Rectal smooth muscle tissue (tissue), 1 donor: ENCODE measurements around the gene GAS7.

Source experiments
- H3K27ac ChIP-seq: one replicate; pipeline ENCODE4 v1.7.0; 2013; ENCODE audit warnings: low read depth, low read length, inconsistent platforms
- H3K27me3 ChIP-seq: one replicate; pipeline ENCODE4 v1.7.0; 2013; ENCODE audit warnings: low read length; ENCODE audit not compliant: control insufficient read depth, insufficient read depth
- H3K36me3 ChIP-seq: one replicate; pipeline ENCODE4 v1.7.0; 2013; ENCODE audit warnings: low read length; ENCODE audit not compliant: control insufficient read depth, insufficient read depth
- H3K4me1 ChIP-seq: one replicate; pipeline ENCODE4 v1.7.0; 2013; ENCODE audit warnings: low read length; ENCODE audit not compliant: control insufficient read depth, insufficient read depth
- H3K4me3 ChIP-seq: one replicate; pipeline ENCODE4 v1.7.0; 2013; ENCODE audit warnings: low read length
- H3K9ac ChIP-seq: one replicate; pipeline ENCODE4 v1.7.0; 2013; ENCODE audit warnings: low read length

Gene GAS7

DNA sequence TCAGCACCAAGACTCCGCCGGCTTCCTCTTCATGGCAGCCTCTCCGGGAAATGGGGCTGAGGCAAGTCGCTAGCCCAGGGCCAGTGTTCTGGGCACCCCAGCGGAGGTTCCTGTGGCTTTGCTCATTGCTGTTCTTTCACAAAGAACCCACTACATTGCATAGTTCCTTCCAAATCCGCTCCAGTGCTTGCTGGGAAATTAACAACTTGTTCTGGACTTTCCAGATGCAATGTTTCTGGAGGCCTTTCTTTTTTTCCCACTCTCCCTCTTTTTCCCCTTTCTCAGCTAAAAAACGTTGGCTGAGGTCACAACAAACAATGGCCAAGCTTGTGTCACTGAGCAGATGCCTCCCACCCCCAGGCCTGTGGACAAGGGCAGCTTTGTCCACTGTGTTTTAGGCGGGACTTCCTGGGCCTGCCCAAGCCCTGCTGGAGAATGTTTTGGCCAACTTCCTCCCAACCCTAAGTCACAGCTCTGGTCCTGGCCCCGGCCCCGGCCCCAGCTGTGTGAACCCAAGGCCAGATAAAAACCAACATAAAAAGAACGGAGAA is 161.8 kb downstream of the GAS7 start:
- no peak overlapping the region for H3K9ac ChIP-seq
- H3K27ac ChIP-seq = peak overlapping the region; percentile 84
- H3K4me1 ChIP-seq = no peaks in the 10 kb centered on the region
- H3K27me3 ChIP-seq = no peaks in the 10 kb centered on the region
- H3K4me3 ChIP-seq = peak overlapping the region; percentile 37
- no peaks in the 10 kb centered on the region for H3K36me3 ChIP-seq

DNA sequence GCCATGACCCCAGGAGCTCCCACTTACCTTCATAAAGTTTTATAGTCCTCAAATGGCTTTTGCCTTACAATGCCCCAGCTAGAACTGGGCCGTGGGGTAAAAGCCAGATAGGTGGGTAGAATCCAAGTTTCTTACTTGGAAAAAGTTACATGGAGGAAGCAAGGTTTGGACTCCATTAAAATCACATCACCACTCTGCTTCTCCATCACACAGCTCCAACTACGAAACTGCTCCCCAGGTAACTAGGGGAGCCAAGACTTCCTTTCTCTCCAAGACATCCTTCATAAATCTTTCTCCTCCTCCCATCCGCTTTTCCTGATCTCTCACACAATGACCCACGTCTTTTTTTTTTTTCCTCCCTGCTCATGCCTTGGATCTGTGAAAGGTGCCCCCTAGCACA is 162.5 kb downstream of the GAS7 start:
- Histone ChIP-seq H3K9ac (no peak overlapping the region), H3K27me3 (no peaks in the 10 kb centered on the region), H3K4me1 (no peaks in the 10 kb centered on the region), H3K4me3 (peak overlapping the region; percentile 37), H3K27ac (peak overlapping the region; percentile 84), H3K36me3 (no peaks in the 10 kb centered on the region)

DNA sequence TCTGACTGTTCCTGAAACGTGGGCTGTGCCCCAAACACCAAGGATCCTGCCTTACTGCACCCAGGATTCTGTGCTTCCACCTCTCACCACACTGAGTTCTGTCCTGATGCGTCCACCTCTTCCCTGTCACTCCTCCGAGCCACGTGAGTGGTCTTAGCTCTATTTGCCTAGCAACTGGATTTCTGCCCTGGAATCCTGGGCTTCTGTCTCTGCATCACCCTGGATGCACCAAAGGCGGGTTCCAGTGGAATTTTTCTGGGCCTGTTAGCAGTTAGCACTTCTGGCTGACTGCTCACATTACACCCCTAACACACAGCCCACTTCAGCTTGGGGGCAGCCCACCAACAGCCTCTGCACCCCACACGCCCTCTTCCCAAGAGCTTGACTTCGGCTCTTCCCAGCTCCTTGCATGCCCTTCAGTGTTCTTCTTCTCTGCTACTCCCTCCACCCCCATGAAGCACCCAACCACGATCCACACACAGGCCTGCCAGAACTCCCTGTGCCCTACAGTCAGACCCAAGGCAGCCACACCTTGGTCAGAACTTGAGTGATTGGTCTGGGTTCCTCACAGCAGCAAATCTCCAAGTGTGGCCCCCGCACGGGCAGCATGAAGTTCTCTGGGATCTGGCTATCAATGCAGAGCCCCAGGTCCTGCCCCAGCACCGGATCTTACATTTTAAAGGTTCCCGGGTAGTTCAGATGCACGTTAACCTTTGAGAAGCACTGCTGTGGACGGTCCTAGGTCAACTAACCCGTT is 163.5 kb downstream of the GAS7 start:
- peak overlapping the region; percentile 24 for H3K4me3 ChIP-seq
- H3K36me3 ChIP-seq = no peaks in the 10 kb centered on the region
- H3K4me1 ChIP-seq = no peaks in the 10 kb centered on the region
- no peak overlapping the region for H3K9ac ChIP-seq
- peak overlapping the region; percentile 84 for H3K27ac ChIP-seq
- H3K27me3 ChIP-seq = no peaks in the 10 kb centered on the region

DNA sequence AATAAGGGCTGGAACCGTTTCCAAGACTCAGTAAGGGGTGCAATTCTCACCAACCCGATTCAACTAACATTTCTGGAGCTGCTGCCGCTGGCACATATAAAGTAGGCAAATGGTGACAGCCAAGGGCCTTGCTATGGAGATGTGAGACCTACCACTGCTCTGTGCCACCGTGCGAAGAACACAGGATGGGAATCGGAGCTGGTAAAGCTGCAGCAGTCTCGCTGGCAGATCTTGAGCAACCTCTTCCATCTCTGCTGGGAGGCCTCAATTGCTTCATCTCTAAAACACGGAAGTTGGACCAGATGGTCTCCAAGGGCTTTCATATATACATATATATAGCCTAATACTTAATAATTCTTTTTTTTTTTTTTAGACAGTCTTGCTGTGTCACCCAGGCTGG is 164.4 kb downstream of the GAS7 start:
- Histone ChIP-seq H3K9ac (no peak overlapping the region), H3K27ac (no peak overlapping the region), H3K27me3 (no peaks in the 10 kb centered on the region), H3K4me3 (no peak overlapping the region), H3K36me3 (no peaks in the 10 kb centered on the region), H3K4me1 (no peaks in the 10 kb centered on the region)

DNA sequence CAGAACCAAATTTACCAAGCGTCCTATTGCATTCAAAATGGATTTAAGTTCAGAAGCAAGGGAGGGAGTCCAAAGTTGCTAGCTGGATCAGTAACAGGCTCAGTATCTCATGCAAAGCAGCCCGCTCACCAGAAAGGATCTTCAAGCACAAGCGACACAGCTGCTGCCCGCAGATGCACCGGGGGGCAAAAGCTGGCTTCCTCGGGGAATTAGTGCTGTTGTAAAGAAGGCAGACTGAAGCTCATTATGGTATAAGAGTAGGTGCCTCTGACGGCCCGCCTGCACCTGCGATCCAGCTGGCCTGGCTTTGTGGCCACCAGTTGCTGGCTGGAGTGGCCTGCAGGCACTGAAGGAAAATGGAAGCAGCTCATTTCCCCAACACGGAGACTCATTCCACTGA is 165.0 kb downstream of the GAS7 start:
- no peak overlapping the region for H3K4me3 ChIP-seq
- no peak overlapping the region for H3K27ac ChIP-seq

DNA sequence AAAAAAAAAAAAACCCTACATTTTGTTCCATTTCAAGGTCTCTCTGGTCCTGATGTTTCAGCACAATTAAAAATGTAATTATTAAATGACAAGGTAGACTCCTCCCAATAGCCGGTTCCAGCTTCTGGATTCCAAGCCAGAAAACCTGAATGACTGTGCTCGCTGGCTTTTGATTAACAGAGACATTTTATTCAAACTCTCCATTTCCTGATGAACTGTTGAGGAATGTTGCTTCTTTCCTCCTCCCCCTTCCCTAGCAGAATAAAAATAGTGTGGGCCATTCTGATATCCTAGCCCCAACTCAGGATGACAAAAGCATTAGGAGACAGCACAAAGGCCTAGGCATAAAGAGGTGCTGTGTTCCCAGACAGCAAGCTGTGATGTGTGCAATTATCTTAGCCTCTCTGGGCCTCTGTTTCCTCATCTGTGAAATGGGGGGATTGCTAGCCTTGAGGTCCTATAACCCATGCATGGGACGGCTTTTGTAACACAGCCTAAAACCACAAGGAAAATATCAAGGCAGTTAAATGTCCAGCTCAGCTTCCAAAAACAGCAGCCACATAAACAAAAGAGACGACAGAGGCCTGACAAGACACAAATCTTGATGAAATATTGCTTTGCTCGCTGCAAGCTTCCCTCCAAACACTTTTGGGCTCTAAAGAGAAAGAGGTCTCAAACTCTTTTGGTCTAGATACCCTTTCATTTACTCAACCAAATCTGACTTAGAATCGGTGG is 166.1 kb downstream of the GAS7 start:
- Histone ChIP-seq H3K36me3 (peaks cover 3% of the 10 kb centered on the region), H3K4me1 (no peaks in the 10 kb centered on the region), H3K27ac (no peak overlapping the region), H3K4me3 (no peak overlapping the region), H3K9ac (no peak overlapping the region), H3K27me3 (no peaks in the 10 kb centered on the region)

More for the DNA sequence above, 165.0 kb downstream of the GAS7 start:
- no peaks in the 10 kb centered on the region for H3K36me3 ChIP-seq
- H3K27me3 ChIP-seq = no peaks in the 10 kb centered on the region
- no peak overlapping the region for H3K9ac ChIP-seq
- H3K4me1 ChIP-seq = no peaks in the 10 kb centered on the region

DNA sequence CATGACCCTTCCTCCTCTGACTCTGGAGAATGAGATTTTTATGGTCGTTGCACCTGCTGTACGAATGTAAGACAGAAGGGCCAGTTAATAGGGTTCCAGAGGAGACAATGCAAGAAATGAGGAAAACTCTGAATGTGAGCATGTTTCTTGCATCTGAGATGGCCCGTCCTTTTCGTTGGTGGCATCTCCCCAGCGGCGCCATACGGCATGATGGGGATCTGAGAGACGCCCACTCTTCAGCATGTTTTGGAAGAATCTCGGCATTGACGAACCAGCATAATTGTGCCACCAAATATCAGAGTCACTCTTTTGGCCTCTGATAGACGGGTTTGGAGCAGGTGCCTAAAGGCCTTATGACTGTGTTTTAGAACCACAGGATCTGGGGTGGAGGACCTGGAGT is 166.8 kb downstream of the GAS7 start:
- no peaks in the 10 kb centered on the region for H3K27me3 ChIP-seq
- no peak overlapping the region for H3K27ac ChIP-seq
- no peaks in the 10 kb centered on the region for H3K4me1 ChIP-seq
- no peak overlapping the region for H3K4me3 ChIP-seq
- H3K36me3 ChIP-seq = peaks cover 3% of the 10 kb centered on the region
- H3K9ac ChIP-seq = no peak overlapping the region

DNA sequence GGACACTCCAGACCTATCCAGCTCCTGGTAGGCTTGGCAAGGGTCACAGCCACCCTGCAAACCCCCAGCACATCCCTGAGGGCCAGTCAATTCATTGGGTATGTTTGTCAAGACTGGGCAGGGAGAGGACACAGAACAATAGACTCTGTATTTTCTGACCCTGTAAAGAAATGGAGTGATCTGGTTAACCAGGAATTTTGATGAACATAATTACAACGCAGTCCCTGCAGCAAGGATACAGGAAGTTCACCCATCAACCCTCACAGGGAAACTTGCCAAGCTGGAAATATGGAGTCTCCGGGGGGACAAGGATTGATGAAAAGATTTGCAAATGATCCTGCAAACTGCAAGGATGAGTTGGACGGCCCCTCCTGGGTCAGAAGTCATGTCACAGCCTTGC is 167.3 kb downstream of the GAS7 start:
- H3K36me3 ChIP-seq = peaks cover 3% of the 10 kb centered on the region
- no peak overlapping the region for H3K9ac ChIP-seq
- no peak overlapping the region for H3K4me3 ChIP-seq
- no peaks in the 10 kb centered on the region for H3K4me1 ChIP-seq
- no peak overlapping the region for H3K27ac ChIP-seq
- no peaks in the 10 kb centered on the region for H3K27me3 ChIP-seq

DNA sequence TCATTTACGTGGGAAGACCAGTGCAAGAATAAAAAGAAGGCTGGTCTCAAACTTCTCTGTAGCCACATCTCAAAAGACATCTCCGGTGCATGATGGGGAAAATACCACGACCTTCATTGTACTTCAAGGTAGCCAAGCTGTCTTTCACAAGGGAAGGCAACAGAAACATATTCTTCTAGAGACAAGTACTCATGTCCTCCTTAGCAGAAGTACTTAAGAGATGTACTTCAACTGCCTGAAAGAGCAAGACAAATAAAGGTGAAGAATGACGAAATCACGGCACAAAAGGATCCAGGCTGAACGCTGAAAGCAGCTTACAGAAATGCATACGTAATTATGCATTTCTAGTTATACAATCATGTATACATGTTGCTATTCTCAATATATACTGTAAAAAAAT is 169.3 kb downstream of the GAS7 start:
- Histone ChIP-seq H3K9ac (no peak overlapping the region), H3K4me1 (no peaks in the 10 kb centered on the region), H3K4me3 (no peak overlapping the region), H3K27me3 (no peaks in the 10 kb centered on the region), H3K36me3 (peaks cover 3% of the 10 kb centered on the region), H3K27ac (no peak overlapping the region)

DNA sequence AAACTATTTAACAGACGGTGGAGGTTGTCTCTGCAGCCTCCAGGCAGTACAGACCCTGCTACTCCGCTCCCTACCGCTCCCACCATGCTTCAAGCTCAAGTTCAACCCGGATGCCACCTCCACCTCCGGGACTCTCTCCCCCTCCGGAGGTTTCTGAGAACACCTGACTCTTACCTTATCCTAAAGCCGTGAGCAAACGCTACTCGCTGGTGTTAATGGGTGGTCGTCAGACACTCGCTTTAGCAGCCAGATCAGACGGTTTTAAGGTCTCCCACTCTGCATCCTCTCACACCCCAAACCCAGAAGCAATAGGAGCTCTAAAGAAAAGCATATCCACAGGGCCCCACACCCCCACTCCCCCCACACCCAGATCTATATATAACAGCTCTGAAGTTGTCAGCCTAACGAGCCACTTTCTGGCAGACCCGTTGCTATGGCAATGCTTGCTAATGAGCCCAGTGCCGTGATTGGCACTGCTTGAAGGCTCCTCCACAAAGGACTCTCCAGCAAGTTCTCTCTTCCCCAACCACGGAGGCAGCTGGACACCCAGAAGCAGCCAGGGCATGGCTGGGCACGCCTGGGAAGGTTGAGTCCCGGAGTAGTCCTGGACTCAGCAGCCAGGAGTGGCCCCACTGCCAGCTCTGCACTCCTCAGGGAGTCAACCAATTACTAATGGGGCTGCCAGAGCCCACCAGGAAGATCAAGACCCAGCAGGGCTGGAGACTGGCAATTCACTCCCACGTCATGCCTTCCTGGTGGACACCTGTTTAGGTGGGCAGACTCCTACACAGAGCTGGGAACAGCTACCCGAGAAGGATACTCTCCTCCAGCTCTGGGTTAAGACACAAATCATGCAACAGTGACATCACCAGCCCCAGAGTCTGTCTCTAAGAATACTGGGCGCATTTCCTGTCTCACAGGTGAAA is 172.2 kb downstream of the GAS7 start:
- H3K4me1 ChIP-seq = no peaks in the 10 kb centered on the region
- no peak overlapping the region for H3K9ac ChIP-seq
- peaks cover 3% of the 10 kb centered on the region for H3K36me3 ChIP-seq
- no peak overlapping the region for H3K27ac ChIP-seq
- no peaks in the 10 kb centered on the region for H3K27me3 ChIP-seq
- no peak overlapping the region for H3K4me3 ChIP-seq

DNA sequence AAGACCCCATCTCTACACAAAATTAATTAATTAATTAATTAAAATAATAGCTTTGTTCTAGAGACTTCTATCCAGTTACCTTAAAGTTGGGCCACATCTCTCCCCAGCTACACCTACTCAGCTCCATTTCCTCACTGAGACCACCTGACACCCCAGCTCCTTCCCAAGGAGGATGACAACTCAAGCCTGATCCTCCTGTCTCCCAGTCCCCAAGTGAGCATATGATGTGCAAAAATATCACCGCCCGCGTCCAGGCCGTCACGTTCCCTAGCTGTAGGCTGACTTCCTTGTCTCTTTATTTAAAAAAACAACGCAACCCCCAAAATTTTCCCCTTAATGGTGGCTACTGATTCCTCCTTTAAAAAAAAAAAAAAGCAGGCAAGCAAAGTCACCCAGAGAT is 173.2 kb downstream of the GAS7 start:
- Histone ChIP-seq H3K4me3 (no peak overlapping the region), H3K4me1 (no peaks in the 10 kb centered on the region), H3K27ac (no peak overlapping the region), H3K27me3 (no peaks in the 10 kb centered on the region), H3K36me3 (peaks cover 3% of the 10 kb centered on the region), H3K9ac (no peak overlapping the region)

DNA sequence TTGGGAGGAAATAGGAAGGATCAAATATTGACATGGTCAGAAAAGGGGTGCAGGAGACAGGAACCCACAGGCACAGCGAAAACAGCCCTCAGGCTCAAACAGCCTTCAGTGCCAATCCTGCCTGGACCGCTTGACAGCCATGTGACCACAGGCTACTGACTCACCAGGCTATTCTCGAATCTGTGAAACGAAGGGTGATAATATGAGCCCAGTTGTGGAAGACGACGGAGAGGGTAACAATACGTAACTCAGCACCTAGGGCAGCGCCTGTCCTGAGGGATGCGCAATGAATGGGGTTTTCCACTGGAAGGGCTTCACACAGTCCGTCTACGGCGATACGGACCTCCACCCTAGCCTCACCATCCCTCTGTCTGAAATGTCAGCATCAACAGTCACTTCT is 176.0 kb downstream of the GAS7 start:
- Histone ChIP-seq H3K36me3 (peaks cover under 1% of the 10 kb centered on the region), H3K4me3 (no peak overlapping the region), H3K27ac (no peak overlapping the region), H3K4me1 (no peaks in the 10 kb centered on the region), H3K9ac (no peak overlapping the region), H3K27me3 (no peaks in the 10 kb centered on the region)
